GM18861 (cell line): ENCODE data around the gene IQCK.

Source experiments
- ATAC-seq: cut with Tn5 transposase; IDR thresholded peaks from one replicate; pipeline ENCODE4 v1.9.1; 2021; ENCODE audit not compliant: unreplicated experiment

IQCK gene

GRCh38 chr16:19830902-19831560 is 113.0 kb downstream of the IQCK start:
- no peak for ATAC-seq

GRCh38 chr16:19831678-19832077 is 113.6 kb downstream of the IQCK start:
- no peak for ATAC-seq

GRCh38 chr16:19833176-19833575 is 115.1 kb downstream of the IQCK start:
- no peak for ATAC-seq

- no peak for ATAC-seq
Measured at GRCh38 chr16:19833581-19833980, 115.5 kb downstream of the IQCK start.

- no peak for ATAC-seq
Measured at GRCh38 chr16:19835196-19835595, 117.1 kb downstream of the IQCK start.

- no peak for ATAC-seq
Measured at GRCh38 chr16:19835968-19836421, 117.9 kb downstream of the IQCK start.

- ATAC-seq, result no peak
Measured at GRCh38 chr16:19837331-19837980, 119.4 kb downstream of the IQCK start.

- ATAC-seq, result no peak
Measured at GRCh38 chr16:19837984-19838707, 120.1 kb downstream of the IQCK start.

- ATAC-seq, result no peak
Measured at GRCh38 chr16:19840524-19841110, 122.5 kb downstream of the IQCK start.

GRCh38 chr16:19841184-19841583 is 123.1 kb downstream of the IQCK start:
- ATAC-seq, result no peak

- no peak for ATAC-seq
Measured at GRCh38 chr16:19842426-19843157, 124.5 kb downstream of the IQCK start.

GRCh38 chr16:19843371-19843770 is 125.3 kb downstream of the IQCK start:
- no peak for ATAC-seq

- no peak for ATAC-seq
Measured at GRCh38 chr16:19844945-19845641, 127.0 kb downstream of the IQCK start.

- ATAC-seq, result no peak
Measured at GRCh38 chr16:19846436-19846835, 128.4 kb downstream of the IQCK start.

GRCh38 chr16:19848756-19849155 is 130.7 kb downstream of the IQCK start:
- ATAC-seq, result no peak

GRCh38 chr16:19850131-19850817 is 132.2 kb downstream of the IQCK start:
- ATAC-seq, result no peak

GRCh38 chr16:19851476-19851875 is 133.4 kb downstream of the IQCK start:
- no peak for ATAC-seq

GRCh38 chr16:19853132-19853741 is 135.2 kb downstream of the IQCK start:
- no peak for ATAC-seq

- ATAC-seq, result no peak
Measured at GRCh38 chr16:19853742-19854542, 135.9 kb downstream of the IQCK start.
